GM06990 (cell line): Measurements from ENCODE around the gene RAPGEF1.

ENCODE experiments used
- DNase-seq: peaks from one replicate; pipeline ENCODE4 v3.0.0-alpha.2; 2011; ENCODE audit not compliant: insufficient read length; ENCODE audit errors: extremely low read depth
- H3K27me3 ChIP-seq: replicated peaks from 2 replicates; pipeline ENCODE4 v1.6.0; 2011; ENCODE audit warnings: low read length; ENCODE audit not compliant: control insufficient read depth, insufficient read depth
- H3K36me3 ChIP-seq: 2 replicates; pipeline ENCODE4 v1.5.1; 2011; ENCODE audit warnings: low read length; ENCODE audit not compliant: control insufficient read depth, insufficient read depth
- H3K4me3 ChIP-seq: replicated peaks from 2 replicates; pipeline ENCODE4 v1.5.1; 2011; ENCODE audit warnings: low read depth, mild to moderate bottlenecking, control low read depth, low read length
- TF ChIP-seq, protein P1 (sequence below): IDR thresholded peaks from 2 replicates; pipeline ENCODE4 v1.5.1; 2011; ENCODE audit warnings: low read length, control low read depth, mild to moderate bottlenecking, inconsistent platforms; ENCODE audit not compliant: insufficient read depth, poor library complexity, severe bottlenecking

RAPGEF1 gene

DNA sequence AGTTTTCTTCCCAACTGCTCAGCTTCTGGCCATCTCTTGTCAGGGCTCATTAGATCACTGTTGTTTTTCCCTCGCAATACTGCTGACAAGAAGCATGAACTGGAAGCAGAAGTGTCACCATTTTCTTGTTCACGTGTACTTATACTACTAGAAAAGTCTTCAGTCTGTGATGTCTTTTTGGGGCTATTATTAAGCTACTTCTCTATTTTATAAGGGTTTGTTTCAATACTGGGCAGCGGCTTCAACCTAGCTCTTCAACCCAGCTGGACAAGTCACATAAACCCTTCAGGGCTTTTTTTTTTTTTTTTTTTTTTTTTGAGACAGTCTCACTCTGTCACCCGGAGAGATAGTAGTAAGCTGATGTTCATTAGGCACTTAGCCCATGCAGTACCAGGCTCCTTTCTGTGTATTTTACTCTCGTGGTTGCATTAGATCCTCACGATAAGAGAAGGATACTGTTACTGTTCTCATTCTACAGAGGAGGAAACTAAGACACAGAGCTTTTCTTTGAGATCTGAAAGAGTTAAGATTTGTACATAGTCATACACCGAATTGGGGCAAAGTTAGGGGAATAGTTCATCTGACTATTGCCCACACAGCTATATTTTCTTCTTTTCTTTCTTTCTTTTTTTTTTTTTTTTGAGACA, 20.5 kb downstream of the RAPGEF1 start:
- peaks cover 2% of the 10 kb centered on the region for H3K36me3 ChIP-seq
- H3K4me3 ChIP-seq: no peak overlapping the region
- TF ChIP-seq, protein P1, sequence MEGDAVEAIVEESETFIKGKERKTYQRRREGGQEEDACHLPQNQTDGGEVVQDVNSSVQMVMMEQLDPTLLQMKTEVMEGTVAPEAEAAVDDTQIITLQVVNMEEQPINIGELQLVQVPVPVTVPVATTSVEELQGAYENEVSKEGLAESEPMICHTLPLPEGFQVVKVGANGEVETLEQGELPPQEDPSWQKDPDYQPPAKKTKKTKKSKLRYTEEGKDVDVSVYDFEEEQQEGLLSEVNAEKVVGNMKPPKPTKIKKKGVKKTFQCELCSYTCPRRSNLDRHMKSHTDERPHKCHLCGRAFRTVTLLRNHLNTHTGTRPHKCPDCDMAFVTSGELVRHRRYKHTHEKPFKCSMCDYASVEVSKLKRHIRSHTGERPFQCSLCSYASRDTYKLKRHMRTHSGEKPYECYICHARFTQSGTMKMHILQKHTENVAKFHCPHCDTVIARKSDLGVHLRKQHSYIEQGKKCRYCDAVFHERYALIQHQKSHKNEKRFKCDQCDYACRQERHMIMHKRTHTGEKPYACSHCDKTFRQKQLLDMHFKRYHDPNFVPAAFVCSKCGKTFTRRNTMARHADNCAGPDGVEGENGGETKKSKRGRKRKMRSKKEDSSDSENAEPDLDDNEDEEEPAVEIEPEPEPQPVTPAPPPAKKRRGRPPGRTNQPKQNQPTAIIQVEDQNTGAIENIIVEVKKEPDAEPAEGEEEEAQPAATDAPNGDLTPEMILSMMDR: no peak

DNA sequence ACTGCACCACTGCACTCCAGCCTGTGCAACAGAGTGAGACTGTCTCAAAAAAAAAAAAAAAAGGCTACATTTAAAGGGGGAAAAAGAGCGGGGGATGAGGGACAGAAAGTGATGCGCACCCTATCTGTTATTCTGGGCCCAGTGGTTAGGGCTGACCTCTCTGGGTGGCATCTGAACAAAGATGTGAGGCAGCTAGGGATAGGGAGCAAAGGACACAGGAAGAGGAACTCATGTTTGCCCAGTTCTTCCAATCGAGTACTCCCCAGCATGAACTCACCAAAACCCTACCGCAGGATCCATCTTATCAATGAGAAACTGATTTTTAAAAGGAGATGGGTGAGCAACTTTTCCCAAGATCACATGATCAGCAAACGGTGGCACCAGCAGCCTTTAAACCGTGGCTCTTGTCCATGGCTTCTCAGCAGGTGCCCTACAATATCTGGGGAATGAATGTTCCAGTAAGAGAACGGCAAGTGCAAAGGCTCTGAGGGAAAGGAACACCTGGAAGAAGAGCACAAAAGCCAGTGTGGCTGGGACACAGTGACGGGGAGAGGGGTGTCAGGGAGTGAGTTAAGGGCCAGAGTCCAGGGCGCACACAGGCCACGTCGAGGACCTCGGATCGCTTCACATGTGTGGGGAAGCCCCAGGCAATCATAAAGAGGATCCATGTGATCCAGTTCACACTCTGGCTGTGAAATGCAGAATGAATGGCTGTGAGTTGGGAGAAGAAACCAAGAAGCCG, 22.0 kb downstream of the RAPGEF1 start:
- no peak for DNase-seq
- TF ChIP-seq, protein P1: no peak
- Histone ChIP-seq H3K27me3 (no peaks in the 10 kb centered on the region), H3K36me3 (peaks cover 2% of the 10 kb centered on the region), H3K4me3 (no peak overlapping the region)

More for the DNA sequence above, 20.5 kb downstream of the RAPGEF1 start:
- no peaks in the 10 kb centered on the region for H3K27me3 ChIP-seq
- DNase-seq: no peak

DNA sequence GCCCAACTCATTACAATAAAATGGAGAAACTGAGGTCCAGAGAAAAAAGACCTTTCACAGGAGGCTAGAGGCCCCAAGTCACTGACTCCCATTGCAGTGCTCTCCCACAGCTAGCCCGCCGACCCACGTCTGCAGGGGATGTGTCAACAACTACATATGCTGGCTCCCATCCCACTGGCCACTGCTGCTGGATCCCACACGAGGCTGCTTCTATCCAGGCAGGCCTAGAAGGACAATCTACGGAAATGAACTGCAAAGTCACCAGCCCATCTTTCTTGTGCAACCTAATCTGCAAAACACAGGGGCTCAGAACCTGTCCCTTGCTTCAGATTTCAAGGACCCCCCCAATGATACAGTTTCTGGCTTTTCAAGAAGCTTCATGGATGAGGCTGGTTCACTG, 24.0 kb downstream of the RAPGEF1 start:
- Histone ChIP-seq H3K36me3 (0 out of 2 replicates have a peak, but pooled peaks cover 2% of the 10 kb centered on the region), H3K27me3 (no peaks in the 10 kb centered on the region), H3K4me3 (no peak overlapping the region)
- DNase-seq: no peak
- TF ChIP-seq, protein P1: no peak

DNA sequence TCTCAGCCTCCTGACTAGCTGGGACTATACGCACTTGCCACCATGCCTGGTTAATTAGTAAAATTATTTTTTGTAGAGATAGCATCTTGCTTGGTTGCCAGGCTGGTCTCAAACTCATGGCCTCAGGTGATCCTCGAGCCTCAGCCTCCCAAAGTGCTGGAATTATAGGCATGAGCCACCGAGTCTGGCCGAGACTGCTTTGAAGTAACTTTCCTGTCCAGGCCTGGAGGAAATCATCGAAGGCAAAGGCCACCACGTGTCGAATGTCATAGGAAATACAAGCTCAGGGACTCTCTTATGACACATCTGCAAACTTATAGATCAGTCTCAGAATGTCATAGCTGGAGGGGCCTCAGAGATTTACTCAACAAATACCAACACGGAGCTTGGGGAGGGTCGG, 25.1 kb downstream of the RAPGEF1 start:
- H3K36me3 ChIP-seq: 0 out of 2 replicates have a peak, but pooled peaks cover 2% of the 10 kb centered on the region
- H3K27me3 ChIP-seq: no peaks in the 10 kb centered on the region
- no peak overlapping the region for H3K4me3 ChIP-seq
- TF ChIP-seq, protein P1: no peak
- no peak for DNase-seq

DNA sequence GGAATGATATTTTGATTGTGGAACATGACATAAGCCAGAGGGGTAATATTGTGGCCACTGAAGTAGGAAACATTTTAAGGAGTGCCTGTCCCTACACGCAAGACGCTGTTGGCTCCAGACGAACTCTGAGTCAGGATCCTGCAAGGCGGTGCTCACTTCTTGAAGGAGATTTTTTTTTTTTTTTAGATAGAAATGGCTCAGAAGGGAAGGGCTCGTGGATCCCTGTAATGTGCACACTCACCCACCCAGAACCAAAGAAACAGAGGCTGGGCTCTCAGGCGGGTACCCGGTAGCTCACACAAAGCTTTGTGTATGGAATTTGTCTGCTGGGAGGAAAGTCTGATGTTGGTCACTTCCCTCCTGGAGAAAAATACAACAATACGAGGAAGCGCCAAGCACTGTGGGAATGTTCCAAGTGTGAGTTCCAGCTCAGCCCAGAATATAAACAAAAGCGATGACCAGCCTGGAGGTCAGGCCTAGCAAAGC, 25.7 kb downstream of the RAPGEF1 start:
- Histone ChIP-seq H3K36me3 (0 out of 2 replicates have a peak, but pooled peaks cover 2% of the 10 kb centered on the region), H3K4me3 (no peak overlapping the region), H3K27me3 (no peaks in the 10 kb centered on the region)
- TF ChIP-seq, protein P1: no peak
- no peak for DNase-seq
